HG03097 (cell line): ENCODE measurements around the gene HSFX1.
"Not testable (repeated sequence)": the region's sequence is repeated elsewhere in the genome, so short reads cannot be mapped to it uniquely, and the experiment has no call there.

Experiments used
- ATAC-seq: cut with Tn5 transposase; IDR thresholded peaks from one replicate; pipeline ENCODE4 v1.9.1; 2021; ENCODE audit not compliant: unreplicated experiment, low FRiP score

Gene HSFX1

GRCh38 chrX:149773768-149774167, at the start of gene HSFX1:
HSFX1 (plus strand) TSS chrX:149774068; CDS start chrX:149774682, 614 bp downstream.
- ATAC-seq, result not testable (repeated sequence)

- ATAC-seq, result not testable (repeated sequence)
Observed at GRCh38 chrX:149727308-149727707, 46.6 kb upstream of the HSFX1 start.

- ATAC-seq, result not testable (repeated sequence)
Observed at GRCh38 chrX:149742269-149742668, 31.6 kb upstream of the HSFX1 start.

- ATAC-seq, result not testable (repeated sequence)
Observed at GRCh38 chrX:149746390-149747007, 27.4 kb upstream of the HSFX1 start.

- ATAC-seq, result no peak
Observed at GRCh38 chrX:149757206-149758067, 16.4 kb upstream of the HSFX1 start.

GRCh38 chrX:149758068-149758714, 15.7 kb upstream of the HSFX1 start:
- ATAC-seq, result no peak

GRCh38 chrX:149758715-149759078, 15.2 kb upstream of the HSFX1 start:
- not testable (repeated sequence) for ATAC-seq

GRCh38 chrX:149759824-149760223, 14.0 kb upstream of the HSFX1 start:
- no peak for ATAC-seq

- no peak for ATAC-seq
Observed at GRCh38 chrX:149760965-149761364, 12.9 kb upstream of the HSFX1 start.

GRCh38 chrX:149761858-149762674, 11.8 kb upstream of the HSFX1 start:
- ATAC-seq, result not testable (repeated sequence)

GRCh38 chrX:149762696-149763614, 10.9 kb upstream of the HSFX1 start:
- ATAC-seq, result no peak

- ATAC-seq, result not testable (repeated sequence)
Observed at GRCh38 chrX:149770344-149770743, 3.5 kb upstream of the HSFX1 start.

GRCh38 chrX:149773026-149773425, 842 bp upstream of the HSFX1 start:
- not testable (repeated sequence) for ATAC-seq

- ATAC-seq, result not testable (repeated sequence)
Observed at GRCh38 chrX:149777999-149778398, 4.1 kb downstream of the HSFX1 start.

- not testable (repeated sequence) for ATAC-seq
Observed at GRCh38 chrX:149781727-149782126, 7.9 kb downstream of the HSFX1 start, which contains the start of gene MAGEA9. MAGEA9 (plus strand) TSS chrX:149781930; CDS start chrX:149786211, 4,281 bp downstream.

- peak; percentile 98 for ATAC-seq
Observed at GRCh38 chrX:149795531-149795930, 21.7 kb downstream of the HSFX1 start.

- ATAC-seq, result no peak
Observed at GRCh38 chrX:149799095-149799714, 25.3 kb downstream of the HSFX1 start.

- no peak for ATAC-seq
Observed at GRCh38 chrX:149799938-149800337, 26.1 kb downstream of the HSFX1 start.
